WTC11 (cell line): Measurements from ENCODE around the gene SLC13A4. TPM values are rescaled to one million over a fixed set of nuclear protein-coding genes. Genes with fewer than 3 reads are reported as not detected.

Experiments
- ATAC-seq: fragments of 200-7000 bp; cut with Tn5 transposase; 2 replicates; pipeline ENCODE4 v1.10.0; 2021; ENCODE audit warnings: mild to moderate bottlenecking, moderate library complexity
- CTCF ChIA-PET: fragments of 300-600 bp; sonication (Branson Sonifier 250); formaldehyde crosslinking; loops from one replicate; lab custom pipeline; 2021; ENCODE audit warnings: antibody characterized with exemption; lab: Charles Lee
- POLR2A ChIA-PET: fragments of 350-600 bp; sonication (Branson Sonifier 250); formaldehyde crosslinking; loops from one replicate; lab custom pipeline; 2021; ENCODE audit warnings: antibody characterized with exemption; lab: Charles Lee
- DNase-seq: peaks from one replicate; pipeline ENCODE4 v3.0.0; 2021; ENCODE audit warnings: low spot score
- H3K27ac Mint-ChIP-seq: 2 replicates; pipeline ENCODE4 v1.8.0; 2021; ENCODE audit warnings: mixed read lengths
- H3K27me3 Mint-ChIP-seq: 2 replicates; pipeline ENCODE4 v1.8.0; 2021; ENCODE audit warnings: low read depth, mild to moderate bottlenecking, moderate library complexity, mixed read lengths
- H3K36me3 Mint-ChIP-seq: 2 replicates; pipeline ENCODE4 v1.8.0; 2021; ENCODE audit warnings: mixed read lengths
- H3K4me1 Mint-ChIP-seq: 2 replicates; pipeline ENCODE4 v1.8.0; 2022; ENCODE audit warnings: mixed read lengths
- H3K4me3 Mint-ChIP-seq: 2 replicates; pipeline ENCODE4 v1.8.0; 2021; ENCODE audit warnings: mild to moderate bottlenecking, moderate library complexity, mixed read lengths
- H3K9me3 Mint-ChIP-seq: 2 replicates; pipeline ENCODE4 v1.8.0; 2021; ENCODE audit warnings: mixed read lengths
- FOXK1 ChIP-seq: sonication (generic); formaldehyde crosslinking; IDR thresholded peaks from 2 replicates; pipeline ENCODE4 v1.8.0; 2022; ENCODE audit warnings: mild to moderate bottlenecking, moderate library complexity, missing genetic modification reagents
- IRF2 ChIP-seq: sonication (generic); formaldehyde crosslinking; IDR thresholded peaks from 2 replicates; pipeline ENCODE4 v1.8.0; 2022; ENCODE audit warnings: low read depth, missing genetic modification reagents, borderline replicate concordance
- MYBL2 ChIP-seq: sonication (generic); formaldehyde crosslinking; IDR thresholded peaks from 2 replicates; pipeline ENCODE4 v1.8.1; 2023; ENCODE audit warnings: mild to moderate bottlenecking, moderate library complexity, missing genetic modification reagents
- NR1H2 ChIP-seq: sonication (generic); formaldehyde crosslinking; IDR thresholded peaks from 2 replicates; pipeline ENCODE4 v1.9.0; 2021; ENCODE audit warnings: mild to moderate bottlenecking, moderate library complexity, missing genetic modification reagents
- NR2C2 ChIP-seq: sonication (generic); formaldehyde crosslinking; IDR thresholded peaks from 2 replicates; pipeline ENCODE4 v1.8.0; 2022; ENCODE audit warnings: mild to moderate bottlenecking, missing genetic modification reagents
- NR3C1 ChIP-seq: sonication (generic); formaldehyde crosslinking; conservative IDR thresholded peaks from 2 replicates; pipeline ENCODE4 v1.8.1; 2023; ENCODE audit warnings: low read depth, mild to moderate bottlenecking, missing genetic modification reagents
- ZNF138 ChIP-seq: sonication (generic); formaldehyde crosslinking; conservative IDR thresholded peaks from 2 replicates; pipeline ENCODE4 v1.8.1; 2022; ENCODE audit warnings: mild to moderate bottlenecking, moderate library complexity, missing genetic modification reagents
- ZNF232 ChIP-seq: sonication (generic); formaldehyde crosslinking; IDR thresholded peaks from 2 replicates; pipeline ENCODE4 v1.8.0; 2022; ENCODE audit warnings: mild to moderate bottlenecking, missing genetic modification reagents
- ZNF317 ChIP-seq: sonication (generic); formaldehyde crosslinking; IDR thresholded peaks from 2 replicates; pipeline ENCODE4 v1.8.1; 2023; ENCODE audit warnings: low read depth, mild to moderate bottlenecking, moderate library complexity, missing genetic modification reagents, borderline replicate concordance
- ZNF416 ChIP-seq: fragments of 250-450 bp; sonication (Bioruptor Pico); IDR thresholded peaks from 2 replicates; pipeline ENCODE4 v1.9.0; 2021; ENCODE audit warnings: mild to moderate bottlenecking, inconsistent platforms
- ZNF423 ChIP-seq: fragments of 250-450 bp; sonication (Bioruptor Pico); IDR thresholded peaks from 2 replicates; pipeline ENCODE4 v2.1.2; 2022; ENCODE audit warnings: mild to moderate bottlenecking, moderate library complexity
- total RNA-seq: library from RNA; stranded (reverse); gene quantifications from 3 replicates; pipeline ENCODE4 v1.2.3, GENCODE V29; 2021
- TF ChIP-seq, protein P1 (sequence below): fragments of 250-450 bp; sonication (Bioruptor Pico); IDR thresholded peaks from 2 replicates; pipeline ENCODE4 v1.8.0; 2021; ENCODE audit warnings: mild to moderate bottlenecking
- TF ChIP-seq, protein P2 (sequence below): fragments of 250-450 bp; sonication (Bioruptor Pico); IDR thresholded peaks from 2 replicates; pipeline ENCODE4 v1.9.0; 2021; ENCODE audit warnings: mild to moderate bottlenecking
- TF ChIP-seq, protein P3 (sequence below): sonication (generic); formaldehyde crosslinking; conservative IDR thresholded peaks from 2 replicates; pipeline ENCODE4 v1.8.1; 2023; ENCODE audit warnings: mild to moderate bottlenecking, low read depth, missing genetic modification reagents, moderate library complexity
- TF ChIP-seq, protein P4 (sequence below): sonication (generic); formaldehyde crosslinking; IDR thresholded peaks from 2 replicates; pipeline ENCODE4 v1.8.1; 2023; ENCODE audit warnings: mild to moderate bottlenecking, missing genetic modification reagents
- TF ChIP-seq, protein P5 (sequence below): sonication (generic); formaldehyde crosslinking; IDR thresholded peaks from 2 replicates; pipeline ENCODE4 v1.8.1; 2023; ENCODE audit warnings: mild to moderate bottlenecking, missing genetic modification reagents, borderline replicate concordance
- TF ChIP-seq, protein P6 (sequence below): sonication (generic); formaldehyde crosslinking; IDR thresholded peaks from 2 replicates; pipeline ENCODE4 v1.8.0; 2022; ENCODE audit warnings: missing genetic modification reagents

SLC13A4 gene
- total RNA-seq, 1 experiment from 2014 or later: 1.6 TPM

DNA sequence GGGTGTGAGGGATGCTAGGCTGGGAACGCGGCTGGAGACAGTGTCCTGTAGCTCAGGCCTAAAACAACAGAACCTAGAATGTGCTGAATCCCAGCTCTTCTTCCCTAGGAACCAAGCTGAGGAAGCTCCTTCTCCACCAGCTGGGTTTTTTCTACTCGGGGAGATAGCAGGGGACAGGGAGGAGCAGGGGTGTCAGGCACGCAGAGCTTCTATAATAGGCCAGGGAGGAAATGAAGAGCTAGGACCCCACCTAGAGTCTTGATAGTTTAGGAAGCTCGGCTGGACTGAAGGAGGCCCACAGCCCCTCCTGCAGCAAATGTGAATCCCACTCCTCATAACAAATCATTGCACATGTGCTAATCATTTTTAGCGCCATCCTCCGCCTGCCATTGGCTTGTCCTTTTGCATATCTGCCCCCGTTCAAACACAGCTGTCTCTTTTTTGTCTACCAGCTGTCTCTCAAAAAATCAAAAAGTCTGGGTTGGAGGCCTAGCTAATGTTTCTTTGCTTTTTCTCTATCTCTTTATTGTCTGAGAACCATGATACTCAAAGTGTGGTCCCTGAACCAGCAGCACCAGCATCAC is 44.7 kb upstream of the SLC13A4 start:
- ChIA-PET CTCF (interaction anchor here (0.7 to 3.3 kb wide), 12 partner anchors 18 to 120 kb away, joined by 3 to 15 read pairs (median 4); partner anchors contain the start of gene STMP1), POLR2A (no interaction called here)
- Mint-ChIP-seq H3K9me3 (peaks cover 9% of the 10 kb centered on the region), H3K4me3 (no peak overlapping the region), H3K27me3 (peaks cover 2% of the 10 kb centered on the region; the same call in 1 of the 2 replicates), H3K27ac (no peak overlapping the region), H3K4me1 (peaks cover 22% of the 10 kb centered on the region), H3K36me3 (peaks cover under 1% of the 10 kb centered on the region; the same call in 1 of the 2 replicates)
- ATAC-seq (peak; percentile 45; the same call in 1 of the 2 replicates), DNase-seq (no peak)
- TF ChIP-seq ZNF317 (CRISPR knock-in tag) (no peak), ZNF416 (no peak), ZNF232 (no peak), MYBL2 (CRISPR knock-in tag) (no peak), NR2C2 (CRISPR knock-in tag) (no peak), IRF2 (CRISPR knock-in tag) (no peak)

DNA sequence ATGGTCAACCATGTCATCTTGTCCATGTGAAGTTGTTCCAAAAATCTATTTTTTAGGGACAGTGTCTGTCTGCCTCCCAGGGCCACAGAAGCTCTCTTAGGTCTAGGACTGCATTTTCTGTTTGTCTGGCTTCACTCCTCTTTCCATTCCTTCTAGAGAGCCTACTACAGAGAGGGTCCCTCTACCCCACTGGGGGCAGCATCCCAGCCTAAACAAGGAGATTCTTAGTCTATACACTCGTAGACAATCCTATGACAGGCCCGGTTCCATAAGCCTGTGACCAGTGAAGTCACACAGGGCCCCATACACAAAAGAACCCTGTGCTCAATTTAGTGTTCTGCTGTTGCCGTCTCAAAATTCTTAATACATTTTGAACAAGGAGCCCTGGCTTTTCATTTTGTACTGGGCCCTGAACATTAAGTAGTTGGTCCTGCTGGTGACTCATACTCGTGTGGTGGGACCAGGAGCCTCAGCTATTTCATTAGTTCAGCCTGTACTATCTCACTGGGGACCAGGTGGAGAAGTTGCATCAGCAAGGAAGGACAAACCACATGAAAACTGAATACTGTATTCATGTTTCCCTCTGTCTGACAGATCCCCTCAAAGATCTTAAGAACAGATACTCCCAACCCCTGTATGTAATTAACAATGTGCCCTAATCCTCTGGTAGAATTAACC is 44.1 kb upstream of the SLC13A4 start:
- H3K27ac Mint-ChIP-seq: no peak overlapping the region
- peaks cover 22% of the 10 kb centered on the region for H3K4me1 Mint-ChIP-seq
- no peak for DNase-seq
- ATAC-seq: no peak
- H3K9me3 Mint-ChIP-seq: peaks cover 2% of the 10 kb centered on the region; the same call in 1 of the 2 replicates
- POLR2A ChIA-PET: no interaction called here
- CTCF ChIA-PET: interaction anchor here (0.8 to 3.3 kb wide), 9 partner anchors 18 to 121 kb away, joined by 3 to 15 read pairs (median 4); partner anchors contain the start of gene STMP1
- no peaks in the 10 kb centered on the region for H3K36me3 Mint-ChIP-seq
- TF ChIP-seq, protein P1, sequence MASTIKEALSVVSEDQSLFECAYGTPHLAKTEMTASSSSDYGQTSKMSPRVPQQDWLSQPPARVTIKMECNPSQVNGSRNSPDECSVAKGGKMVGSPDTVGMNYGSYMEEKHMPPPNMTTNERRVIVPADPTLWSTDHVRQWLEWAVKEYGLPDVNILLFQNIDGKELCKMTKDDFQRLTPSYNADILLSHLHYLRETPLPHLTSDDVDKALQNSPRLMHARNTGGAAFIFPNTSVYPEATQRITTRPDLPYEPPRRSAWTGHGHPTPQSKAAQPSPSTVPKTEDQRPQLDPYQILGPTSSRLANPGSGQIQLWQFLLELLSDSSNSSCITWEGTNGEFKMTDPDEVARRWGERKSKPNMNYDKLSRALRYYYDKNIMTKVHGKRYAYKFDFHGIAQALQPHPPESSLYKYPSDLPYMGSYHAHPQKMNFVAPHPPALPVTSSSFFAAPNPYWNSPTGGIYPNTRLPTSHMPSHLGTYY (CRISPR knock-in tag): no peak
- TF ChIP-seq, protein P2, sequence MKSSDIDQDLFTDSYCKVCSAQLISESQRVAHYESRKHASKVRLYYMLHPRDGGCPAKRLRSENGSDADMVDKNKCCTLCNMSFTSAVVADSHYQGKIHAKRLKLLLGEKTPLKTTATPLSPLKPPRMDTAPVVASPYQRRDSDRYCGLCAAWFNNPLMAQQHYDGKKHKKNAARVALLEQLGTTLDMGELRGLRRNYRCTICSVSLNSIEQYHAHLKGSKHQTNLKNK (CRISPR knock-in tag): no peak
- no peak for TF ChIP-seq ZNF423 (CRISPR knock-in tag)
- no peak for TF ChIP-seq NR1H2 (CRISPR knock-in tag)
- TF ChIP-seq, protein P3, sequence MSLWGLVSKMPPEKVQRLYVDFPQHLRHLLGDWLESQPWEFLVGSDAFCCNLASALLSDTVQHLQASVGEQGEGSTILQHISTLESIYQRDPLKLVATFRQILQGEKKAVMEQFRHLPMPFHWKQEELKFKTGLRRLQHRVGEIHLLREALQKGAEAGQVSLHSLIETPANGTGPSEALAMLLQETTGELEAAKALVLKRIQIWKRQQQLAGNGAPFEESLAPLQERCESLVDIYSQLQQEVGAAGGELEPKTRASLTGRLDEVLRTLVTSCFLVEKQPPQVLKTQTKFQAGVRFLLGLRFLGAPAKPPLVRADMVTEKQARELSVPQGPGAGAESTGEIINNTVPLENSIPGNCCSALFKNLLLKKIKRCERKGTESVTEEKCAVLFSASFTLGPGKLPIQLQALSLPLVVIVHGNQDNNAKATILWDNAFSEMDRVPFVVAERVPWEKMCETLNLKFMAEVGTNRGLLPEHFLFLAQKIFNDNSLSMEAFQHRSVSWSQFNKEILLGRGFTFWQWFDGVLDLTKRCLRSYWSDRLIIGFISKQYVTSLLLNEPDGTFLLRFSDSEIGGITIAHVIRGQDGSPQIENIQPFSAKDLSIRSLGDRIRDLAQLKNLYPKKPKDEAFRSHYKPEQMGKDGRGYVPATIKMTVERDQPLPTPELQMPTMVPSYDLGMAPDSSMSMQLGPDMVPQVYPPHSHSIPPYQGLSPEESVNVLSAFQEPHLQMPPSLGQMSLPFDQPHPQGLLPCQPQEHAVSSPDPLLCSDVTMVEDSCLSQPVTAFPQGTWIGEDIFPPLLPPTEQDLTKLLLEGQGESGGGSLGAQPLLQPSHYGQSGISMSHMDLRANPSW (CRISPR knock-in tag): no peak
- TF ChIP-seq IRF2 (CRISPR knock-in tag): no peak
- no peak for TF ChIP-seq NR3C1
- TF ChIP-seq FOXK1 (CRISPR knock-in tag): no peak
- TF ChIP-seq, protein P4, sequence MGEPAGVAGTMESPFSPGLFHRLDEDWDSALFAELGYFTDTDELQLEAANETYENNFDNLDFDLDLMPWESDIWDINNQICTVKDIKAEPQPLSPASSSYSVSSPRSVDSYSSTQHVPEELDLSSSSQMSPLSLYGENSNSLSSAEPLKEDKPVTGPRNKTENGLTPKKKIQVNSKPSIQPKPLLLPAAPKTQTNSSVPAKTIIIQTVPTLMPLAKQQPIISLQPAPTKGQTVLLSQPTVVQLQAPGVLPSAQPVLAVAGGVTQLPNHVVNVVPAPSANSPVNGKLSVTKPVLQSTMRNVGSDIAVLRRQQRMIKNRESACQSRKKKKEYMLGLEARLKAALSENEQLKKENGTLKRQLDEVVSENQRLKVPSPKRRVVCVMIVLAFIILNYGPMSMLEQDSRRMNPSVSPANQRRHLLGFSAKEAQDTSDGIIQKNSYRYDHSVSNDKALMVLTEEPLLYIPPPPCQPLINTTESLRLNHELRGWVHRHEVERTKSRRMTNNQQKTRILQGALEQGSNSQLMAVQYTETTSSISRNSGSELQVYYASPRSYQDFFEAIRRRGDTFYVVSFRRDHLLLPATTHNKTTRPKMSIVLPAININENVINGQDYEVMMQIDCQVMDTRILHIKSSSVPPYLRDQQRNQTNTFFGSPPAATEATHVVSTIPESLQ (CRISPR knock-in tag): no peak
- TF ChIP-seq, protein P5, sequence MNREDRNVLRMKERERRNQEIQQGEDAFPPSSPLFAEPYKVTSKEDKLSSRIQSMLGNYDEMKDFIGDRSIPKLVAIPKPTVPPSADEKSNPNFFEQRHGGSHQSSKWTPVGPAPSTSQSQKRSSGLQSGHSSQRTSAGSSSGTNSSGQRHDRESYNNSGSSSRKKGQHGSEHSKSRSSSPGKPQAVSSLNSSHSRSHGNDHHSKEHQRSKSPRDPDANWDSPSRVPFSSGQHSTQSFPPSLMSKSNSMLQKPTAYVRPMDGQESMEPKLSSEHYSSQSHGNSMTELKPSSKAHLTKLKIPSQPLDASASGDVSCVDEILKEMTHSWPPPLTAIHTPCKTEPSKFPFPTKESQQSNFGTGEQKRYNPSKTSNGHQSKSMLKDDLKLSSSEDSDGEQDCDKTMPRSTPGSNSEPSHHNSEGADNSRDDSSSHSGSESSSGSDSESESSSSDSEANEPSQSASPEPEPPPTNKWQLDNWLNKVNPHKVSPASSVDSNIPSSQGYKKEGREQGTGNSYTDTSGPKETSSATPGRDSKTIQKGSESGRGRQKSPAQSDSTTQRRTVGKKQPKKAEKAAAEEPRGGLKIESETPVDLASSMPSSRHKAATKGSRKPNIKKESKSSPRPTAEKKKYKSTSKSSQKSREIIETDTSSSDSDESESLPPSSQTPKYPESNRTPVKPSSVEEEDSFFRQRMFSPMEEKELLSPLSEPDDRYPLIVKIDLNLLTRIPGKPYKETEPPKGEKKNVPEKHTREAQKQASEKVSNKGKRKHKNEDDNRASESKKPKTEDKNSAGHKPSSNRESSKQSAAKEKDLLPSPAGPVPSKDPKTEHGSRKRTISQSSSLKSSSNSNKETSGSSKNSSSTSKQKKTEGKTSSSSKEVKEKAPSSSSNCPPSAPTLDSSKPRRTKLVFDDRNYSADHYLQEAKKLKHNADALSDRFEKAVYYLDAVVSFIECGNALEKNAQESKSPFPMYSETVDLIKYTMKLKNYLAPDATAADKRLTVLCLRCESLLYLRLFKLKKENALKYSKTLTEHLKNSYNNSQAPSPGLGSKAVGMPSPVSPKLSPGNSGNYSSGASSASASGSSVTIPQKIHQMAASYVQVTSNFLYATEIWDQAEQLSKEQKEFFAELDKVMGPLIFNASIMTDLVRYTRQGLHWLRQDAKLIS (CRISPR knock-in tag): no peak
- no peak for TF ChIP-seq ZNF232
- no peak for TF ChIP-seq ZNF138 (CRISPR knock-in tag)
- TF ChIP-seq, protein P6, sequence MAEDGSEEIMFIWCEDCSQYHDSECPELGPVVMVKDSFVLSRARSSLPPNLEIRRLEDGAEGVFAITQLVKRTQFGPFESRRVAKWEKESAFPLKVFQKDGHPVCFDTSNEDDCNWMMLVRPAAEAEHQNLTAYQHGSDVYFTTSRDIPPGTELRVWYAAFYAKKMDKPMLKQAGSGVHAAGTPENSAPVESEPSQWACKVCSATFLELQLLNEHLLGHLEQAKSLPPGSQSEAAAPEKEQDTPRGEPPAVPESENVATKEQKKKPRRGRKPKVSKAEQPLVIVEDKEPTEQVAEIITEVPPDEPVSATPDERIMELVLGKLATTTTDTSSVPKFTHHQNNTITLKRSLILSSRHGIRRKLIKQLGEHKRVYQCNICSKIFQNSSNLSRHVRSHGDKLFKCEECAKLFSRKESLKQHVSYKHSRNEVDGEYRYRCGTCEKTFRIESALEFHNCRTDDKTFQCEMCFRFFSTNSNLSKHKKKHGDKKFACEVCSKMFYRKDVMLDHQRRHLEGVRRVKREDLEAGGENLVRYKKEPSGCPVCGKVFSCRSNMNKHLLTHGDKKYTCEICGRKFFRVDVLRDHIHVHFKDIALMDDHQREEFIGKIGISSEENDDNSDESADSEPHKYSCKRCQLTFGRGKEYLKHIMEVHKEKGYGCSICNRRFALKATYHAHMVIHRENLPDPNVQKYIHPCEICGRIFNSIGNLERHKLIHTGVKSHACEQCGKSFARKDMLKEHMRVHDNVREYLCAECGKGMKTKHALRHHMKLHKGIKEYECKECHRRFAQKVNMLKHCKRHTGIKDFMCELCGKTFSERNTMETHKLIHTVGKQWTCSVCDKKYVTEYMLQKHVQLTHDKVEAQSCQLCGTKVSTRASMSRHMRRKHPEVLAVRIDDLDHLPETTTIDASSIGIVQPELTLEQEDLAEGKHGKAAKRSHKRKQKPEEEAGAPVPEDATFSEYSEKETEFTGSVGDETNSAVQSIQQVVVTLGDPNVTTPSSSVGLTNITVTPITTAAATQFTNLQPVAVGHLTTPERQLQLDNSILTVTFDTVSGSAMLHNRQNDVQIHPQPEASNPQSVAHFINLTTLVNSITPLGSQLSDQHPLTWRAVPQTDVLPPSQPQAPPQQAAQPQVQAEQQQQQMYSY (CRISPR knock-in tag): no peak
- H3K27me3 Mint-ChIP-seq: peaks cover 2% of the 10 kb centered on the region; the same call in 1 of the 2 replicates
- no peak overlapping the region for H3K4me3 Mint-ChIP-seq
